IMR-90 (cell line): ENCODE results near the gene TRIP11.

Experiments used
- CTCF ChIP-seq: conservative IDR thresholded peaks from 2 replicates; pipeline ENCODE4 v1.5.1; 2012; ENCODE audit warnings: mild to moderate bottlenecking, low read depth, low read length, improper control_type of control experiment
- MAZ ChIP-seq: IDR thresholded peaks from 2 replicates; pipeline ENCODE4 v1.6.1; 2012; ENCODE audit warnings: low read depth, mild to moderate bottlenecking, low read length, improper control_type of control experiment, moderate library complexity, borderline replicate concordance
- POLR2A ChIP-seq: IDR thresholded peaks from 2 replicates; pipeline ENCODE4 v1.6.1; 2012; ENCODE audit warnings: mild to moderate bottlenecking, low read depth, low read length
- RAD21 ChIP-seq: IDR thresholded peaks from 2 replicates; pipeline ENCODE4 v1.6.1; 2012; ENCODE audit warnings: low read length, improper control_type of control experiment

DNA sequence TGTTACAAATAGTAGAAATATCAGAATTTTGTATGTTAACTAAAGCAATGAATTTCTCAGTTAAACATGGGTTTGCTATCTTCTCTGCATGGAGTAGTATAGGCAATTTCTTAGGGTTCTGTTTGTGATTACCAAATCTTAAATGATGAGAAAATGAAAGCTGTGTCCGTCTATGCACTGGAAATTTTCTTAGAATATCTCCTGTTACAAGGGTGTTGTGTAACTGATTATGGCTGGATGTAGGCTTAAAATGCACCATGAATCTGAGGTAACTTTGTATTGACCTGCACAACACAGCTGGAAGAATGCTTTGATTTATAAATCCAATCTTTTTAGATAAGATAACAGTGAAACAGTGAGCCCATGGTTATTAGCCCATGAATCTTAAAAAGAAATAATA lies 17.8 kb downstream of the TRIP11 start:
- TF ChIP-seq CTCF (no peak), RAD21 (no peak), POLR2A (no peak), MAZ (no peak)
